ENCODE results near the gene TMPO. TPM values are rescaled to one million over a fixed set of nuclear protein-coding genes. Genes with fewer than 3 reads are reported as not detected.

Gene TMPO
- total RNA-seq, 1 experiment from 2014 or later, result 62.5 TPM

DNA sequence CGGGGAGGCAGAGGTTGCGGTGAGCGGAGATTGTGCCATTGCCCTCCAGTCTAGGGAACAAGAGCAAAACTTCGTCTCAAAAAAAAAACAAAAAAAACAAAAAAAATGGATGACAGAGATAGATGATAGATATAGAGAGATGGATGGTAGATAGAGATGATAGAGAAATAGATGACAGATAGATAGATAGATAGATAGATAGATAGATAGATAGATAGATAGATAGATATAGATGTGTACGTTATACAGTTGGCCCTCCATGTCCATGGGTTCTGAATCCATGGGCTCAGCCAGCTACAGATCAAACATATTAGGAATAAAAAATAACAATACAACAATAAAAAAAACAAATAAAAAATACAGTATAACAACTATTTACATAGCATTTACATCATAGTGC lies 65.3 kb downstream of the TMPO start:
- no peak overlapping the region for H3K4me3 Mint-ChIP-seq (ENCODE audit: unreplicated experiment)
- no peak for DNase-seq (ENCODE audit: unreplicated experiment)
- ChIA-PET POLR2A (interaction anchor here (1.3 kb wide), 1 partner anchor 12 kb away, joined by 4 read pairs; no protein-coding TSS in a partner anchor), CTCF (interaction anchor here (0.6 to 3.3 kb wide), 2 partner anchors 14 to 70 kb away, joined by 3 to 23 read pairs; no protein-coding TSS in a partner anchor)
- no peak overlapping the region for H3K27ac Mint-ChIP-seq (ENCODE audit: low read depth, unreplicated experiment)
- no peaks in the 10 kb centered on the region for H3K9me3 Mint-ChIP-seq (ENCODE audit: unreplicated experiment)
- no peaks in the 10 kb centered on the region for H3K27me3 Mint-ChIP-seq (ENCODE audit: insufficient read depth, unreplicated experiment)
- intact Hi-C loops (cut with micrococcal nuclease), result no loop called here
- TF ChIP-seq, protein P1, sequence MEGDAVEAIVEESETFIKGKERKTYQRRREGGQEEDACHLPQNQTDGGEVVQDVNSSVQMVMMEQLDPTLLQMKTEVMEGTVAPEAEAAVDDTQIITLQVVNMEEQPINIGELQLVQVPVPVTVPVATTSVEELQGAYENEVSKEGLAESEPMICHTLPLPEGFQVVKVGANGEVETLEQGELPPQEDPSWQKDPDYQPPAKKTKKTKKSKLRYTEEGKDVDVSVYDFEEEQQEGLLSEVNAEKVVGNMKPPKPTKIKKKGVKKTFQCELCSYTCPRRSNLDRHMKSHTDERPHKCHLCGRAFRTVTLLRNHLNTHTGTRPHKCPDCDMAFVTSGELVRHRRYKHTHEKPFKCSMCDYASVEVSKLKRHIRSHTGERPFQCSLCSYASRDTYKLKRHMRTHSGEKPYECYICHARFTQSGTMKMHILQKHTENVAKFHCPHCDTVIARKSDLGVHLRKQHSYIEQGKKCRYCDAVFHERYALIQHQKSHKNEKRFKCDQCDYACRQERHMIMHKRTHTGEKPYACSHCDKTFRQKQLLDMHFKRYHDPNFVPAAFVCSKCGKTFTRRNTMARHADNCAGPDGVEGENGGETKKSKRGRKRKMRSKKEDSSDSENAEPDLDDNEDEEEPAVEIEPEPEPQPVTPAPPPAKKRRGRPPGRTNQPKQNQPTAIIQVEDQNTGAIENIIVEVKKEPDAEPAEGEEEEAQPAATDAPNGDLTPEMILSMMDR (IDR thresholded peaks at IDR 0.05; ENCODE audit: unreplicated experiment), result no peak
- peaks cover 9% of the 10 kb centered on the region for H3K4me1 Mint-ChIP-seq (ENCODE audit: insufficient read depth, unreplicated experiment)
- H3K36me3 Mint-ChIP-seq (ENCODE audit: insufficient read depth, unreplicated experiment), result no peaks in the 10 kb centered on the region
- BruUV-seq (replicated peaks), result no TSS peak

DNA sequence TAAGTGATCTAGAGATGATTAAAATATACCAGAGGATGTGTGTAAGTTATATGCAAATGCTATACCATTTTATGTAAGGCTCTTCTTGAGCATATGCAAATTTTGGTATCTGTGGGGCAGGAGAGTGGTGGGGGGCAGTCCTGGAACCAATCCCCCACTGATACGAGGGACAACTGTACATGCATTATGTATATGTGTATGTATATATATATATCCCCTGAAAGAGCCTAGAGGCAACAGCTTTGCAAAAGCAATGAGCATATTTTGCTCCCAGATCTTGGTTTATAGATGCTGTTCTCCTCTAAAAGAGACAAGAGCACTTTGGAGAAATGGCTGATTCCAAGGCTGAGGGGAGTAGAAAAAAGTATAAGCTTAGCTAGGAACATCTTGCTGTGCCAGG lies 65.7 kb downstream of the TMPO start:
- intact Hi-C loops (cut with micrococcal nuclease), result no loop called here
- no peaks in the 10 kb centered on the region for H3K36me3 Mint-ChIP-seq (ENCODE audit: insufficient read depth, unreplicated experiment)
- DNase-seq (ENCODE audit: unreplicated experiment), result no peak
- H3K27me3 Mint-ChIP-seq (ENCODE audit: insufficient read depth, unreplicated experiment), result no peaks in the 10 kb centered on the region
- no TSS peak for BruUV-seq (replicated peaks)
- ChIA-PET CTCF (interaction anchor here (0.5 to 3.3 kb wide), 3 partner anchors 14 to 1088 kb away, joined by 3 to 23 read pairs (median 4); no protein-coding TSS in a partner anchor), POLR2A (interaction anchor here (1.3 kb wide), 1 partner anchor 12 kb away, joined by 4 read pairs; no protein-coding TSS in a partner anchor)
- H3K27ac Mint-ChIP-seq (ENCODE audit: low read depth, unreplicated experiment), result no peak overlapping the region
- no peaks in the 10 kb centered on the region for H3K9me3 Mint-ChIP-seq (ENCODE audit: unreplicated experiment)
- H3K4me1 Mint-ChIP-seq (ENCODE audit: insufficient read depth, unreplicated experiment), result peaks cover 9% of the 10 kb centered on the region
- no peak overlapping the region for H3K4me3 Mint-ChIP-seq (ENCODE audit: unreplicated experiment)
- TF ChIP-seq, protein P1 (IDR thresholded peaks at IDR 0.05; ENCODE audit: unreplicated experiment), result no peak

DNA sequence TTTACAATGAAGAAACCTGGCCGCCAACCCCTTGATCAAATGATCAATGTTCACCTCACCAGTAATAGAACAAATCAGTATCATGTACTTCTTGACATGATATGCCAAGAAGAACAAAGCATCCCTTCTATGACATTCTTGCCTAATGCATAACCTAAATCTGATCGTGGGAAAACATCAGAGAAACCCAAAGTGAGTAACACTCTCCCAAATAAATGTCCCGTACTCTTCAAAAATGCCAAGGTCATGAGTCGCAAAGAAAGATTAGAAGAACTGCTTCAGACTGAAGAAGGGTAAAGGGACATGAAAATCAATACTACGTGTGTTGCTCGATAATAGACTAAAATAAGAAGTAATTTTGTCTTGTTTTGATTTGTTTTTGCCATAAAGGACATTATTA lies 66.7 kb downstream of the TMPO start:
- DNase-seq (ENCODE audit: unreplicated experiment), result no peak
- no peak overlapping the region for H3K27ac Mint-ChIP-seq (ENCODE audit: low read depth, unreplicated experiment)
- no peaks in the 10 kb centered on the region for H3K9me3 Mint-ChIP-seq (ENCODE audit: unreplicated experiment)
- intact Hi-C loops (cut with micrococcal nuclease), result no loop called here
- TF ChIP-seq, protein P1 (IDR thresholded peaks at IDR 0.05; ENCODE audit: unreplicated experiment), result no peak
- H3K36me3 Mint-ChIP-seq (ENCODE audit: insufficient read depth, unreplicated experiment), result no peaks in the 10 kb centered on the region
- peaks cover 9% of the 10 kb centered on the region for H3K4me1 Mint-ChIP-seq (ENCODE audit: insufficient read depth, unreplicated experiment)
- H3K4me3 Mint-ChIP-seq (ENCODE audit: unreplicated experiment), result no peak overlapping the region
- BruUV-seq (replicated peaks), result no TSS peak
- H3K27me3 Mint-ChIP-seq (ENCODE audit: insufficient read depth, unreplicated experiment), result no peaks in the 10 kb centered on the region
- ChIA-PET CTCF (interaction anchor here (3.3 kb wide), 1 partner anchor 15 kb away, joined by 23 read pairs; no protein-coding TSS in a partner anchor), POLR2A (interaction anchor here (1.0 to 1.3 kb wide), 3 partner anchors 11 to 13 kb away, joined by 3 to 4 read pairs (median 3); partner anchors contain the start of gene SLC25A3)

DNA sequence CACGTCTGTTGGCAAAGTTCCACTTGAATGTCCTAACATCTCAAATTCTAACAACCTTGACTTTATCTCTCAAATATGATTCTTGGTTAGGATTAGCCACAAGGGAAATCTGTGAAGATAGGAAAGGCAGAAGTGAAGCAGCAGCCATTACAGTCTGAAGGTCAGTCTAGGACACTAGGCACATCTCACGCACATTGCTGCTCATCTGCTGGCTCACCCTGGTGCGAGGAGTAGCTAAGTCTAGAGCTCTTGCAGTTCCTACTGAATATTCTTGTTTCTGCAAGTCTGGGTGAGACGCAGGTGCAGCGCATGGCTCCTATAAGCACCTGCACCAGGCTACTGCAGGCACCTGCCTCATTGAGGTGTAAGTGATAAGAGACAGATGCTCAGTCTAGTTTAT lies 71.7 kb downstream of the TMPO start:
- Mint-ChIP-seq H3K27ac (ENCODE audit: low read depth, unreplicated experiment) (no peak overlapping the region), H3K27me3 (ENCODE audit: insufficient read depth, unreplicated experiment) (no peaks in the 10 kb centered on the region), H3K4me1 (ENCODE audit: insufficient read depth, unreplicated experiment) (peaks cover 2% of the 10 kb centered on the region), H3K4me3 (ENCODE audit: unreplicated experiment) (no peak overlapping the region), H3K9me3 (ENCODE audit: unreplicated experiment) (no peaks in the 10 kb centered on the region), H3K36me3 (ENCODE audit: insufficient read depth, unreplicated experiment) (no peaks in the 10 kb centered on the region)
- CTCF ChIA-PET, result interaction anchor here (0.6 to 1.7 kb wide), 5 partner anchors 14 to 1726 kb away, joined by 3 to 7 read pairs (median 4); no protein-coding TSS in a partner anchor
- intact Hi-C loops (cut with micrococcal nuclease), result no loop called here
- POLR2A ChIA-PET, result interaction anchor here (1.6 kb wide), 1 partner anchor 15 kb away, joined by 5 read pairs; no protein-coding TSS in a partner anchor
- DNase-seq (ENCODE audit: unreplicated experiment), result no peak
- TF ChIP-seq, protein P1 (IDR thresholded peaks at IDR 0.05; ENCODE audit: unreplicated experiment), result no peak
- BruUV-seq (replicated peaks), result no TSS peak
